Measurements from ENCODE around the gene KLF12. TPM values are rescaled to one million over a fixed set of nuclear protein-coding genes. Genes with fewer than 3 reads are reported as not detected.

The KLF12 gene
- total and polyA plus RNA-seq, 3 donors from 2014 or later, result 3.8 to 10.8 (median 8.5) TPM

DNA sequence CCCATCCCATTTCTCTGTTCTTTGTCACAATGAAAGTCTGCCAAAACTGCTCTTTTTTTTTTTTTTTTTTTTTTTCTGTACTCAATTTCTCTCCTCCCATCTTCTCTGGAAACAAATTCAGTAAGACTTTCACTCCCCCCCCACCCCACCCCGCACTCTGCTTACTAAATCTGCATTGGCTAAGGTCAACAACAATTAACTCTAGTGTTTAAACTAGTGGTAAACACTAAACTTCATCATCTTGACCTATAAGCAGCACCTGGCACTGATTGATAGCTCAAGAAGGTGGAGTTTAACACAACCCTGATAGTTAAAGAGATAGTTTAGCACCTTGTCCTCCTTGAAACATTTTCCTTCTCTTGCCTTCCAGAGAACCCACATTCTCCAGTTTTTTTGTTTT is 14.1 kb upstream of the KLF12 start:
- no peak for DNase-seq
- H3K4me3 ChIP-seq, result no peak overlapping the region
- no peaks in the 10 kb centered on the region for H3K4me1 ChIP-seq
- H3K27ac ChIP-seq, result no peak overlapping the region
- WGBS, 2 donors, result 57 to 68% methylated on average over 1 of the region's 1 CpG
- no peak for TF ChIP-seq POLR2A (IDR thresholded peaks at IDR 0.05)
- TF ChIP-seq, protein P1, sequence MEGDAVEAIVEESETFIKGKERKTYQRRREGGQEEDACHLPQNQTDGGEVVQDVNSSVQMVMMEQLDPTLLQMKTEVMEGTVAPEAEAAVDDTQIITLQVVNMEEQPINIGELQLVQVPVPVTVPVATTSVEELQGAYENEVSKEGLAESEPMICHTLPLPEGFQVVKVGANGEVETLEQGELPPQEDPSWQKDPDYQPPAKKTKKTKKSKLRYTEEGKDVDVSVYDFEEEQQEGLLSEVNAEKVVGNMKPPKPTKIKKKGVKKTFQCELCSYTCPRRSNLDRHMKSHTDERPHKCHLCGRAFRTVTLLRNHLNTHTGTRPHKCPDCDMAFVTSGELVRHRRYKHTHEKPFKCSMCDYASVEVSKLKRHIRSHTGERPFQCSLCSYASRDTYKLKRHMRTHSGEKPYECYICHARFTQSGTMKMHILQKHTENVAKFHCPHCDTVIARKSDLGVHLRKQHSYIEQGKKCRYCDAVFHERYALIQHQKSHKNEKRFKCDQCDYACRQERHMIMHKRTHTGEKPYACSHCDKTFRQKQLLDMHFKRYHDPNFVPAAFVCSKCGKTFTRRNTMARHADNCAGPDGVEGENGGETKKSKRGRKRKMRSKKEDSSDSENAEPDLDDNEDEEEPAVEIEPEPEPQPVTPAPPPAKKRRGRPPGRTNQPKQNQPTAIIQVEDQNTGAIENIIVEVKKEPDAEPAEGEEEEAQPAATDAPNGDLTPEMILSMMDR (IDR thresholded peaks at IDR 0.05), result no peak
- H3K36me3 ChIP-seq (ENCODE audit: low read depth, missing control alignments), result no peaks in the 10 kb centered on the region
- no peaks in the 10 kb centered on the region for H3K9me3 ChIP-seq
- intact Hi-C loops (cut with DNase I; ENCODE audit: low total_unique reads), result no loop called here
- no peaks in the 10 kb centered on the region for H3K27me3 ChIP-seq

DNA sequence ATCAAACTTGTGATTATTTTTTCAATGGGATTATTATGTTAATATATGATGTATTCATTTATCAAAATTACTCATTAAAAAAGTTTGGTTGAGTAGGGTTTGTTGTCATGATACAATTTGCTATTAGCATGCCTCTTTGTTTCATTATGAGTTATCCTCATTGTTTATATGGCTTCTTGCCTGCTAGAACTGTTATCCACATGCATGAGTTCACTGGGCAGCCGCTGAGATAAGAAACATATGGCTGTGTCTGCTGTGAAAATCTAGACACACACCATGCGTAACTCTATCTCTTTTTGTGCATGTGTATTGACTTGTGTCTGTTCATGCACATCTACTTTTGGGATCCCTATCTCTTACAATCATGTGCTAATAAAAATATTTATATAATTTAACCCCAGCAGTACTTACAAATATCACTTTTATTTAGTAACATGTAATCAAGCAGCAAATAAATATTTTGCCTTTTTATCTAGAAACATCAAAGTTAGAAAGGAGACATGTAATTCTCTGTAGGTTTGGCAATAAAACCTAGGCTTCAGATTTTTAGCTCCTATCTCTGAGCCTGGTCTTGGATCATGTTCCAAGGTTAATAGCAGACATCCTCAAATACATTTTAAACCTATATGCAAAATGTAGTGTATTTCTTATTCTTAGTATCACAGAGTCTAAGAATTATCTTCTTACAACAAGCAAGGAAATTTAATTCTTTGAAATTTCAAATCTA is 11.2 kb upstream of the KLF12 start:
- DNase-seq, result no peak
- H3K4me1 ChIP-seq, result no peaks in the 10 kb centered on the region
- no peak overlapping the region for H3K27ac ChIP-seq
- WGBS, 2 donors, result 47 to 48% methylated on average over 2 of the region's 2 CpGs
- no peak overlapping the region for H3K4me3 ChIP-seq
- H3K36me3 ChIP-seq (ENCODE audit: low read depth, missing control alignments), result no peaks in the 10 kb centered on the region
- no peaks in the 10 kb centered on the region for H3K9me3 ChIP-seq
- TF ChIP-seq, protein P1 (IDR thresholded peaks at IDR 0.05), result no peak
- TF ChIP-seq POLR2A (IDR thresholded peaks at IDR 0.05), result no peak
- H3K27me3 ChIP-seq, result no peaks in the 10 kb centered on the region
- intact Hi-C loops (cut with DNase I; ENCODE audit: low total_unique reads), result no loop called here

DNA sequence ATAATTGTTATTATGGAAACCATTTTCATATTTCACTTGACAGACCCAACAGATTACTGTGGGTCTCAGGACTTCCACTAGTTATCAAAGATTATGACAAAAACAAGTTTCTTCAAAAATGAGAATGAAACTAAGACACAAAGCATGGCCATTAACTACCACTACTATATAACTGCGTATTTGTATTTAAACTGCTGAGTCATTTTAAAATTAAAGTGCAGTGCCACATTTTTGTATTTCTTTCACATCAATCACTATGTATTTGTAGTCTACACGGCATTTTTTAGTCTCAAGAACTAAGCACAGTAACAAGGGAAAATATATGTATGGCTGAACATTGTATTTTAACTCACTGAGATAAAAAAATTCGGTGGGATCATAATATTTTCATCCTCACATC is 10.1 kb upstream of the KLF12 start:
- Histone ChIP-seq H3K4me3 (no peak overlapping the region), H3K27ac (no peak overlapping the region), H3K27me3 (no peaks in the 10 kb centered on the region), H3K4me1 (no peaks in the 10 kb centered on the region), H3K36me3 (ENCODE audit: low read depth, missing control alignments) (no peaks in the 10 kb centered on the region), H3K9me3 (no peaks in the 10 kb centered on the region)
- DNase-seq, result no peak
- TF ChIP-seq, protein P1 (IDR thresholded peaks at IDR 0.05), result no peak
- no peak for TF ChIP-seq POLR2A (IDR thresholded peaks at IDR 0.05)
- intact Hi-C loops (cut with DNase I; ENCODE audit: low total_unique reads), result no loop called here
- WGBS, 2 donors, result 82 to 83% methylated on average over 3 of the region's 3 CpGs

DNA sequence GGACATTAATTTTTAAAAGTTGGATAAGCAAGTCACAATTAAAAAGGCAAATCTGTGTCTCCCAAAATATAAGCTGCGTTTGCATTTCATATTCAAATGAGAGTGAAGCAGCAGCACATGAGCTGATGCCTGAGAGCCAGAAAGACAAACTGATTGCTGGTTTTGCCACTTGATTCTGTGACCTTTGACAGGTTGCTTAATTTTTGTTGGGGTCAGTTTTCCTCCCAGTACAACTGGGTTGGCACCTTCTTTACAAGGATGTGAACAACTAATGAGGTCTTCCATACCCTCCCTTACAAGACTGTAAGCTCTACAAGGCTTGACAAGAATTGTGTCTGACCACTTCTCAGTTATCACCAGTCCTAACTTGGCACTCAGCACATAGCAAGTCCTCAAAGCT is 8.1 kb upstream of the KLF12 start:
- intact Hi-C loops (cut with DNase I; ENCODE audit: low total_unique reads), result no loop called here
- no peak for DNase-seq

More for the DNA sequence above, 8.1 kb upstream of the KLF12 start:
- Histone ChIP-seq H3K9me3 (no peaks in the 10 kb centered on the region), H3K36me3 (ENCODE audit: low read depth, missing control alignments) (no peaks in the 10 kb centered on the region), H3K27ac (no peak overlapping the region), H3K4me3 (no peak overlapping the region), H3K27me3 (no peaks in the 10 kb centered on the region), H3K4me1 (no peaks in the 10 kb centered on the region)
- 88 to 100% methylated on average over 1 of the region's 1 CpG for WGBS, 2 donors
- TF ChIP-seq POLR2A (IDR thresholded peaks at IDR 0.05), result no peak
- TF ChIP-seq, protein P1 (IDR thresholded peaks at IDR 0.05), result no peak

All from testis (tissue), 3 donors.